DND-41 (cell line): ENCODE results near the gene C17orf78.

Experiments
- CTCF ChIP-seq: IDR thresholded peaks from 2 replicates; pipeline ENCODE4 v1.5.1; 2012; ENCODE audit warnings: borderline replicate concordance, low read length, moderate library complexity, mild to moderate bottlenecking; ENCODE audit not compliant: poor library complexity, severe bottlenecking; ENCODE audit errors: extremely low read depth
- EZH2 ChIP-seq: IDR thresholded peaks from 3 replicates; pipeline ENCODE4 v1.6.1; 2012; ENCODE audit warnings: borderline replicate concordance, low read depth, mild to moderate bottlenecking, moderate library complexity, low read length, inconsistent platforms; ENCODE audit not compliant: severe bottlenecking

- no peak for TF ChIP-seq CTCF
- TF ChIP-seq EZH2, result no peak
These were observed 10.2 kb upstream of the C17orf78 start for GRCh38 chr17:37365589-37365988.
